K562 (cell line): ENCODE data around the gene ITGA3. TPM values are rescaled to one million over a fixed set of nuclear protein-coding genes. Genes with fewer than 3 reads are reported as not detected.

ENCODE experiments used
- ARHGAP35 ChIP-seq: fragments of 450-650 bp; IDR thresholded peaks from 2 replicates; pipeline ENCODE4 v1.6.1; 2018; ENCODE audit not compliant: partially characterized antibody
- CBX5 ChIP-seq: IDR thresholded peaks from 2 replicates; pipeline ENCODE4 v1.6.1; 2014; ENCODE audit warnings: low read depth, borderline replicate concordance
- DMBX1 ChIP-seq: fragments of 250-450 bp; sonication (Bioruptor Pico); IDR thresholded peaks from 2 replicates; pipeline ENCODE4 v1.8.0; 2022; ENCODE audit warnings: inconsistent platforms, mild to moderate bottlenecking, moderate library complexity, borderline replicate concordance
- ESRRB ChIP-seq: fragments of 250-450 bp; sonication (Bioruptor Pico); IDR thresholded peaks from 2 replicates; pipeline ENCODE4 v1.5.0; 2020; ENCODE audit warnings: mild to moderate bottlenecking, moderate library complexity, borderline replicate concordance
- MAX ChIP-seq: sonication (generic); formaldehyde crosslinking; IDR thresholded peaks from 2 replicates; pipeline ENCODE4 v1.9.0; 2022; ENCODE audit warnings: mild to moderate bottlenecking, missing genetic modification reagents
- MEIS2 ChIP-seq: fragments of 450-650 bp; IDR thresholded peaks from 2 replicates; pipeline ENCODE4 v1.6.1; 2014; ENCODE audit warnings: mild to moderate bottlenecking; ENCODE audit not compliant: partially characterized antibody
- POLR2G ChIP-seq: fragments of 200-400 bp; formaldehyde crosslinking; IDR thresholded peaks from 2 replicates; pipeline ENCODE4 v1.6.1; 2017; ENCODE audit warnings: low read depth, mild to moderate bottlenecking, antibody characterized with exemption, low read length, moderate library complexity
- RB1 ChIP-seq: fragments of 450-650 bp; IDR thresholded peaks from 2 replicates; pipeline ENCODE4 v1.6.1; 2017; ENCODE audit warnings: low read depth, mild to moderate bottlenecking
- RFX5 ChIP-seq: IDR thresholded peaks from 2 replicates; pipeline ENCODE4 v1.6.1; 2011; ENCODE audit warnings: low read depth, mild to moderate bottlenecking, improper control_type of control experiment, low read length
- SMARCC2 ChIP-seq: fragments of 450-650 bp; IDR thresholded peaks from 2 replicates; pipeline ENCODE4 v1.6.1; 2017; ENCODE audit warnings: antibody characterized with exemption, moderate library complexity, mild to moderate bottlenecking, low read depth
- SRF ChIP-seq, 2 experiments: fragments of 250-450, 450-650 bp in 1 of 2; sonication (Bioruptor Pico) in 1 of 2; sonication (generic) in 1 of 2; formaldehyde crosslinking; IDR thresholded peaks; 2 replicates each; pipeline versions ENCODE4 v1.5.0 to v1.5.1; 2020 to 2022; ENCODE audit warnings: mild to moderate bottlenecking in 1 of 2, missing genetic modification reagents in 1 of 2
- STAT5A ChIP-seq: IDR thresholded peaks from 2 replicates; pipeline ENCODE4 v1.6.1; 2012; ENCODE audit warnings: low read length, inconsistent platforms, borderline replicate concordance
- THAP12 ChIP-seq: fragments of 250-450 bp; sonication (Bioruptor Pico); IDR thresholded peaks from 2 replicates; pipeline ENCODE4 v1.9.0; 2021; ENCODE audit warnings: mild to moderate bottlenecking, inconsistent platforms
- ZBTB7A ChIP-seq: IDR thresholded peaks from 2 replicates; pipeline ENCODE4 v1.6.1; 2011; ENCODE audit warnings: low read depth, mild to moderate bottlenecking, low read length, moderate library complexity, borderline replicate concordance; ENCODE audit not compliant: control insufficient read depth
- ZNF12 ChIP-seq: sonication (generic); formaldehyde crosslinking; IDR thresholded peaks from 2 replicates; pipeline ENCODE4 v1.4.0; 2020; ENCODE audit warnings: mild to moderate bottlenecking, missing genetic modification reagents
- ZNF3 ChIP-seq: fragments of 250-450 bp; sonication (Bioruptor Pico); IDR thresholded peaks from 2 replicates; pipeline ENCODE4 v1.5.0; 2021; ENCODE audit warnings: mild to moderate bottlenecking, moderate library complexity
- ZNF551 ChIP-seq: fragments of 250-450 bp; sonication (Bioruptor Pico); IDR thresholded peaks from 2 replicates; pipeline ENCODE4 v1.5.0; 2021; ENCODE audit warnings: mild to moderate bottlenecking, moderate library complexity
- ZNF561 ChIP-seq: fragments of 450-650 bp; formaldehyde crosslinking; conservative IDR thresholded peaks from 2 replicates; pipeline ENCODE4 v1.4.0; 2020; ENCODE audit warnings: mild to moderate bottlenecking, moderate library complexity
- ZNF717 ChIP-seq: fragments of 250-450 bp; sonication (Bioruptor Pico); IDR thresholded peaks from 2 replicates; pipeline ENCODE4 v1.5.0; 2021
- polyA plus RNA-seq, 8 experiments: library from polyadenylated mRNA; depleted of rRNA in 4 of 8; stranded (reverse) in 5 of 8; unstranded in 3 of 8; fragments of >200 nt; fragmentation: Nextera tagmentation in 2 of 8; fragmentation: Illumina TruSeq in 1 of 8; extraction: Ambion mirVana in 2 of 8; extraction: Trizol in 1 of 8; gene quantifications; 2 replicates each; pipeline versions ENCODE4 v1.2.1 to v1.2.3, GENCODE V29; 2011 to 2014; ENCODE audit warnings: inconsistent platforms in 1 of 8, missing spikeins in 1 of 8
- total RNA-seq, 7 experiments: library from RNA; depleted of rRNA in 6 of 7; stranded (reverse); fragments of >200 nt in 6 of 7; fragmentation: Illumina TruSeq in 2 of 7; extraction: Trizol in 2 of 7; gene quantifications; 2 replicates each; pipeline versions ENCODE4 v1.2.1 to v1.2.3, GENCODE V29; 2011 to 2021; ENCODE audit warnings: low replicate concordance in 1 of 7

ITGA3 gene
- total and polyA plus RNA-seq, 9 of the 15 experiments (the other 6 are each of a cell fraction or from before 2014, with no cell fraction given): 0.03 to 0.75 (median 0.14) TPM; not detected in 2

GRCh38 chr17:50139185-50139783 lies 83.4 kb downstream of the ITGA3 start (continued):
- TF ChIP-seq ZNF12 (CRISPR knock-in tag) (no peak), ESRRB (CRISPR knock-in tag) (no peak), THAP12 (no peak), ZBTB7A (no peak), ZNF717 (CRISPR knock-in tag) (peak; percentile 33; the same call in 1 of the 2 replicates), MEIS2 (no peak), ARHGAP35 (no peak), SRF (CRISPR knock-in tag; IDR thresholded peaks at IDR 0.05) (no peak), STAT5A (no peak), SMARCC2 (no peak), MAX (CRISPR knock-in tag) (no peak), ZNF3 (CRISPR knock-in tag) (no peak), RB1 (no peak), POLR2G (peak; percentile 50; the same call in 1 of the 2 replicates), DMBX1 (CRISPR knock-in tag) (no peak), ZNF561 (CRISPR knock-in tag) (no peak), CBX5 (no peak), ZNF551 (CRISPR knock-in tag) (no peak), RFX5 (no peak)

Other genes starting within 250 kb of the ITGA3 start
Only the 7 nearest of the 9 such genes appear.
- gene DLX4, start 86.9 kb upstream of the ITGA3 start, total RNA-seq (2014; rRNA removed): 0.32 and 0.41 TPM in 2 replicates
- gene DLX4, start 86.9 kb upstream of the ITGA3 start, total RNA-seq (2014; rRNA removed; fragmentation: Illumina TruSeq; extraction: Trizol): 0.25 and 0.32 TPM in 2 replicates
- 0.58 and 0.83 TPM in 2 replicates for gene DLX4, start 86.9 kb upstream of the ITGA3 start, total RNA-seq (2015; rRNA removed; fragmentation: Illumina TruSeq; extraction: Trizol)
- gene DLX4, start 86.9 kb upstream of the ITGA3 start, total RNA-seq (2021): 1.7 TPM in 2 replicates
- gene DLX4, start 86.9 kb upstream of the ITGA3 start, polyA plus RNA-seq (2011; rRNA removed): 1.6 and 2.2 TPM in 2 replicates
- 0.96 and 1.1 TPM in 2 replicates for gene DLX4, start 86.9 kb upstream of the ITGA3 start, polyA plus RNA-seq (2014; fragmentation: Illumina TruSeq; extraction: Trizol)
- gene DLX4, start 86.9 kb upstream of the ITGA3 start, polyA plus RNA-seq (2014; fragmentation: Nextera tagmentation; extraction: Ambion mirVana): under 1 TPM; 0.15 to 0.39 TPM
- gene DLX4, start 86.9 kb upstream of the ITGA3 start, polyA plus RNA-seq (2014; rRNA removed): 0.58 and 1.2 TPM in 2 replicates
- not detected in 2 replicates for gene DLX3, start 60.9 kb upstream of the ITGA3 start, total RNA-seq (2014; rRNA removed)
- gene DLX3, start 60.9 kb upstream of the ITGA3 start, total RNA-seq (2014; rRNA removed; fragmentation: Illumina TruSeq; extraction: Trizol): not detected in 2 replicates
- gene DLX3, start 60.9 kb upstream of the ITGA3 start, total RNA-seq (2015; rRNA removed; fragmentation: Illumina TruSeq; extraction: Trizol): not detected in 2 replicates
- not detected in 2 replicates for gene DLX3, start 60.9 kb upstream of the ITGA3 start, total RNA-seq (2021)
- gene DLX3, start 60.9 kb upstream of the ITGA3 start, polyA plus RNA-seq (2011; rRNA removed): not detected in 2 replicates
- gene DLX3, start 60.9 kb upstream of the ITGA3 start, polyA plus RNA-seq (2014; fragmentation: Illumina TruSeq; extraction: Trizol): not detected in 2 replicates
- gene DLX3, start 60.9 kb upstream of the ITGA3 start, polyA plus RNA-seq (2014; fragmentation: Nextera tagmentation; extraction: Ambion mirVana): not detected
- not detected in 2 replicates for gene DLX3, start 60.9 kb upstream of the ITGA3 start, polyA plus RNA-seq (2014; rRNA removed)
- 1.00 and 1.5 TPM in 2 replicates for gene PDK2, start 39.2 kb downstream of the ITGA3 start, total RNA-seq (2014; rRNA removed)
- 0.38 and 0.87 TPM in 2 replicates for gene PDK2, start 39.2 kb downstream of the ITGA3 start, total RNA-seq (2014; rRNA removed; fragmentation: Illumina TruSeq; extraction: Trizol)
- gene PDK2, start 39.2 kb downstream of the ITGA3 start, total RNA-seq (2015; rRNA removed; fragmentation: Illumina TruSeq; extraction: Trizol): 1.2 and 1.4 TPM in 2 replicates
- gene PDK2, start 39.2 kb downstream of the ITGA3 start, total RNA-seq (2021): 1.9 and 2.5 TPM in 2 replicates
- gene PDK2, start 39.2 kb downstream of the ITGA3 start, polyA plus RNA-seq (2011; rRNA removed): 1.8 and 5.3 TPM in 2 replicates
- 2.0 and 2.7 TPM in 2 replicates for gene PDK2, start 39.2 kb downstream of the ITGA3 start, polyA plus RNA-seq (2014; fragmentation: Illumina TruSeq; extraction: Trizol)
- under 1 TPM; 0.03 to 0.08 TPM for gene PDK2, start 39.2 kb downstream of the ITGA3 start, polyA plus RNA-seq (2014; fragmentation: Nextera tagmentation; extraction: Ambion mirVana)
- gene PDK2, start 39.2 kb downstream of the ITGA3 start, polyA plus RNA-seq (2014; rRNA removed): 1.5 and 2.6 TPM in 2 replicates
- not detected in 2 replicates for gene SAMD14, start 74.0 kb downstream of the ITGA3 start, total RNA-seq (2014; rRNA removed)
- gene SAMD14, start 74.0 kb downstream of the ITGA3 start, total RNA-seq (2014; rRNA removed; fragmentation: Illumina TruSeq; extraction: Trizol): not detected in 2 replicates
- gene SAMD14, start 74.0 kb downstream of the ITGA3 start, total RNA-seq (2015; rRNA removed; fragmentation: Illumina TruSeq; extraction: Trizol): not detected in 2 replicates
- 0.07 TPM in 1 of 2 replicates, not detected in the other for gene SAMD14, start 74.0 kb downstream of the ITGA3 start, total RNA-seq (2021)
- 0.14 TPM in 1 of 2 replicates, not detected in the other for gene SAMD14, start 74.0 kb downstream of the ITGA3 start, polyA plus RNA-seq (2011; rRNA removed)
- gene SAMD14, start 74.0 kb downstream of the ITGA3 start, polyA plus RNA-seq (2014; fragmentation: Illumina TruSeq; extraction: Trizol): 0.04 TPM in 1 of 2 replicates, not detected in the other
- gene SAMD14, start 74.0 kb downstream of the ITGA3 start, polyA plus RNA-seq (2014; fragmentation: Nextera tagmentation; extraction: Ambion mirVana): not detected
- gene SAMD14, start 74.0 kb downstream of the ITGA3 start, polyA plus RNA-seq (2014; rRNA removed): 0.11 TPM in 1 of 2 replicates, not detected in the other
- 45.5 and 52.9 TPM in 2 replicates for gene PPP1R9B, start 94.6 kb downstream of the ITGA3 start, total RNA-seq (2014; rRNA removed)
- 9.9 and 14.5 TPM in 2 replicates for gene PPP1R9B, start 94.6 kb downstream of the ITGA3 start, total RNA-seq (2014; rRNA removed; fragmentation: Illumina TruSeq; extraction: Trizol)
- gene PPP1R9B, start 94.6 kb downstream of the ITGA3 start, total RNA-seq (2015; rRNA removed; fragmentation: Illumina TruSeq; extraction: Trizol): 28.6 and 29.0 TPM in 2 replicates
- 56.6 and 63.5 TPM in 2 replicates for gene PPP1R9B, start 94.6 kb downstream of the ITGA3 start, total RNA-seq (2021)
- gene PPP1R9B, start 94.6 kb downstream of the ITGA3 start, polyA plus RNA-seq (2011; rRNA removed): 11.6 and 12.7 TPM in 2 replicates
- gene PPP1R9B, start 94.6 kb downstream of the ITGA3 start, polyA plus RNA-seq (2014; fragmentation: Illumina TruSeq; extraction: Trizol): 24.7 and 25.5 TPM in 2 replicates
- gene PPP1R9B, start 94.6 kb downstream of the ITGA3 start, polyA plus RNA-seq (2014; fragmentation: Nextera tagmentation; extraction: Ambion mirVana): under 1 TPM; 0.10 to 0.13 TPM
- 34.2 and 35.7 TPM in 2 replicates for gene PPP1R9B, start 94.6 kb downstream of the ITGA3 start, polyA plus RNA-seq (2014; rRNA removed)
- gene SGCA, start 109.9 kb downstream of the ITGA3 start, total RNA-seq (2014; rRNA removed): not detected in 2 replicates
- not detected in 2 replicates for gene SGCA, start 109.9 kb downstream of the ITGA3 start, total RNA-seq (2014; rRNA removed; fragmentation: Illumina TruSeq; extraction: Trizol)
- gene SGCA, start 109.9 kb downstream of the ITGA3 start, total RNA-seq (2015; rRNA removed; fragmentation: Illumina TruSeq; extraction: Trizol): not detected in 2 replicates
- not detected in 2 replicates for gene SGCA, start 109.9 kb downstream of the ITGA3 start, total RNA-seq (2021)
- gene SGCA, start 109.9 kb downstream of the ITGA3 start, polyA plus RNA-seq (2011; rRNA removed): not detected in 2 replicates
- gene SGCA, start 109.9 kb downstream of the ITGA3 start, polyA plus RNA-seq (2014; fragmentation: Illumina TruSeq; extraction: Trizol): not detected in 2 replicates
- not detected for gene SGCA, start 109.9 kb downstream of the ITGA3 start, polyA plus RNA-seq (2014; fragmentation: Nextera tagmentation; extraction: Ambion mirVana)
- gene SGCA, start 109.9 kb downstream of the ITGA3 start, polyA plus RNA-seq (2014; rRNA removed): not detected in 2 replicates
- gene COL1A1, start 145.5 kb downstream of the ITGA3 start, total RNA-seq (2014; rRNA removed): 0.86 and 0.91 TPM in 2 replicates
- 0.15 TPM in 1 of 2 replicates, not detected in the other for gene COL1A1, start 145.5 kb downstream of the ITGA3 start, total RNA-seq (2014; rRNA removed; fragmentation: Illumina TruSeq; extraction: Trizol)
- 0.08 and 0.18 TPM in 2 replicates for gene COL1A1, start 145.5 kb downstream of the ITGA3 start, total RNA-seq (2015; rRNA removed; fragmentation: Illumina TruSeq; extraction: Trizol)
- 2.8 and 3.4 TPM in 2 replicates for gene COL1A1, start 145.5 kb downstream of the ITGA3 start, total RNA-seq (2021)
- gene COL1A1, start 145.5 kb downstream of the ITGA3 start, polyA plus RNA-seq (2011; rRNA removed): 0.11 and 0.20 TPM in 2 replicates
- 0.64 and 0.91 TPM in 2 replicates for gene COL1A1, start 145.5 kb downstream of the ITGA3 start, polyA plus RNA-seq (2014; fragmentation: Illumina TruSeq; extraction: Trizol)
- under 1 TPM; 0.04 to 0.06 TPM for gene COL1A1, start 145.5 kb downstream of the ITGA3 start, polyA plus RNA-seq (2014; fragmentation: Nextera tagmentation; extraction: Ambion mirVana)
- 0.86 and 0.95 TPM in 2 replicates for gene COL1A1, start 145.5 kb downstream of the ITGA3 start, polyA plus RNA-seq (2014; rRNA removed)